ENCODE data around the gene CNPY3. TPM values are rescaled to one million over a fixed set of nuclear protein-coding genes. Genes with fewer than 3 reads are reported as not detected.

Gene CNPY3
- total RNA-seq, 1 experiment from 2014 or later: 56.0 TPM

- Mint-ChIP-seq H3K36me3 (ENCODE audit: insufficient read depth in 1 of 3, low read depth in 3 of 3) (peaks cover 0 to 38% (median 14%) of the 10 kb centered on the region in 3 experiments; a peak in 5 of 7 replicates), H3K27me3 (ENCODE audit: low read depth) (peaks cover 7% of the 10 kb centered on the region), H3K27ac (no peak overlapping the region; a peak in 1 of 7 replicates), H3K9me3 (no peaks in the 10 kb centered on the region), H3K4me3 (no peak overlapping the region), H3K4me1 (0 out of 4 replicates have a peak, but pooled peaks cover 0 to 2% of the 10 kb centered on the region in 2 experiments)
- Histone ChIP-seq H3K18ac (ENCODE audit: insufficient read length, low read depth, low read length) (no peak overlapping the region), H2AK5ac (ENCODE audit: insufficient read length, low read length) (no peak overlapping the region), H3K9ac (ENCODE audit: extremely low read depth, insufficient read length, low read length) (no peak overlapping the region), H3K14ac (ENCODE audit: insufficient read depth, low read length) (no peak overlapping the region), H2AFZ (ENCODE audit: low read length) (no peak overlapping the region), H4K20me1 (ENCODE audit: control insufficient read depth, insufficient read depth, insufficient read length) (no peaks in the 10 kb centered on the region), H3K27me3 (ENCODE audit: insufficient read depth, low read length) (no peaks in the 10 kb centered on the region), H3K27ac (ENCODE audit: insufficient read length, low read depth, low read length) (no peak overlapping the region), H3T11ph (ENCODE audit: low read length) (no peak overlapping the region), H3K23me2 (ENCODE audit: insufficient read length, low read depth, low read length, poor library complexity, severe bottlenecking) (no peaks in the 10 kb centered on the region), H3K9me3 (ENCODE audit: control insufficient read depth, low read depth, low read length) (no peaks in the 10 kb centered on the region), H2BK5ac (ENCODE audit: insufficient read length, low read length) (no peak overlapping the region), H3K4me2 (ENCODE audit: insufficient read depth, insufficient read length, low read length) (no peak overlapping the region), H3K23ac (ENCODE audit: insufficient read length, low read depth, low read length) (no peak overlapping the region), H3K4ac (ENCODE audit: low read depth, low read length) (no peak overlapping the region), H4K91ac (ENCODE audit: insufficient read length, low read depth, low read length) (no peak overlapping the region), H2BK12ac (ENCODE audit: insufficient read length, low read depth, low read length) (no peak overlapping the region), H2BK20ac (ENCODE audit: low read depth, low read length, poor library complexity, severe bottlenecking) (no peak overlapping the region), H2BK15ac (ENCODE audit: low read depth, low read length) (no peak overlapping the region), H3K4me1 (ENCODE audit: insufficient read depth, low read length) (no peaks in the 10 kb centered on the region), H4K8ac (replicated peaks; ENCODE audit: insufficient read length, low read depth, low read length) (no peak overlapping the region), H3K79me2 (ENCODE audit: insufficient read depth, low read length) (no peaks in the 10 kb centered on the region), H4K5ac (ENCODE audit: insufficient read length, low read depth, low read length) (no peak overlapping the region), H2BK120ac (ENCODE audit: low read depth, low read length, poor library complexity, severe bottlenecking) (no peak overlapping the region), H3K56ac (ENCODE audit: insufficient read length, low read depth, low read length) (no peak overlapping the region), H3K79me1 (ENCODE audit: insufficient read depth, low read depth, low read length, poor library complexity, severe bottlenecking) (no peaks in the 10 kb centered on the region)
- TF ChIP-seq CTCF (conservative IDR thresholded peaks at IDR 0.05): no peak
- 67% methylated on average over 3 of the region's 7 CpGs for WGBS (ENCODE audit: extremely low coverage, insufficient read length, low lambda C conversion rate)
- DNase-seq: no peak
Observed at GRCh38 chr6:42966571-42966970, 37.3 kb downstream of the CNPY3 start.

Measured in H9 (cell line).